HCT116 (cell line): ENCODE measurements around the gene TNIK.

Experiments
- ATF3 ChIP-seq: IDR thresholded peaks from 2 replicates; pipeline ENCODE4 v1.6.1; 2012
- CEBPB ChIP-seq: IDR thresholded peaks from 2 replicates; pipeline ENCODE4 v1.6.1; 2012; ENCODE audit warnings: low read depth
- EGR1 ChIP-seq: IDR thresholded peaks from 2 replicates; pipeline ENCODE4 v1.6.1; 2012; ENCODE audit warnings: low read depth
- EZH2 ChIP-seq: fragments of 200-600 bp; sonication (generic); IDR thresholded peaks from 2 replicates; pipeline ENCODE4 v1.6.1; 2017; ENCODE audit warnings: antibody characterized with exemption, mixed run types
- FOSL1 ChIP-seq: IDR thresholded peaks from 2 replicates; pipeline ENCODE4 v1.6.1; 2012; ENCODE audit warnings: low read depth
- MAX ChIP-seq: IDR thresholded peaks from 2 replicates; pipeline ENCODE4 v1.6.1; 2012
- POLR2A ChIP-seq: IDR thresholded peaks from 2 replicates; pipeline ENCODE4 v1.7.0; 2011; ENCODE audit warnings: borderline replicate concordance; ENCODE audit not compliant: insufficient read depth, insufficient read length; ENCODE audit errors: extremely low read depth
- POLR2AphosphoS5 ChIP-seq: IDR thresholded peaks from 2 replicates; pipeline ENCODE4 v1.6.1; 2011; ENCODE audit warnings: mild to moderate bottlenecking, low read depth, low read length, moderate library complexity
- RAD21 ChIP-seq: IDR thresholded peaks from 2 replicates; pipeline ENCODE4 v1.6.1; 2012; ENCODE audit warnings: low read depth, mild to moderate bottlenecking
- SIN3A ChIP-seq: IDR thresholded peaks from 2 replicates; pipeline ENCODE4 v1.6.1; 2012; ENCODE audit warnings: low read depth
- ZFX ChIP-seq: fragments of 450-650 bp; IDR thresholded peaks from 2 replicates; pipeline ENCODE4 v1.6.1; 2017
- TF ChIP-seq, protein P1 (sequence below), 3 experiments: fragments of 200-600 bp in 1 of 3; sonication (generic) in 1 of 3; IDR thresholded peaks in 2 of 3; conservative IDR thresholded peaks in 1 of 3; 2 replicates each; pipeline ENCODE4 v1.5.1; 2012 to 2017; ENCODE audit warnings: low read depth in 2 of 3, low read length in 2 of 3, antibody characterized with exemption in 1 of 3, borderline replicate concordance in 1 of 3, control low read depth in 1 of 3, mild to moderate bottlenecking in 1 of 3, mixed read lengths in 1 of 3, mixed run types in 1 of 3, moderate library complexity in 1 of 3; ENCODE audit not compliant: insufficient read depth in 1 of 3
- TF ChIP-seq, protein P2 (sequence below): IDR thresholded peaks from 2 replicates; pipeline ENCODE4 v1.6.1; 2012; ENCODE audit warnings: low read depth

- TF ChIP-seq RAD21 (no peak), ZFX (no peak), POLR2A (no peak), POLR2AphosphoS5 (no peak), EZH2 (no peak), EGR1 (no peak), SIN3A (no peak), CEBPB (no peak), ATF3 (no peak), FOSL1 (no peak), MAX (no peak)
- TF ChIP-seq, protein P1, sequence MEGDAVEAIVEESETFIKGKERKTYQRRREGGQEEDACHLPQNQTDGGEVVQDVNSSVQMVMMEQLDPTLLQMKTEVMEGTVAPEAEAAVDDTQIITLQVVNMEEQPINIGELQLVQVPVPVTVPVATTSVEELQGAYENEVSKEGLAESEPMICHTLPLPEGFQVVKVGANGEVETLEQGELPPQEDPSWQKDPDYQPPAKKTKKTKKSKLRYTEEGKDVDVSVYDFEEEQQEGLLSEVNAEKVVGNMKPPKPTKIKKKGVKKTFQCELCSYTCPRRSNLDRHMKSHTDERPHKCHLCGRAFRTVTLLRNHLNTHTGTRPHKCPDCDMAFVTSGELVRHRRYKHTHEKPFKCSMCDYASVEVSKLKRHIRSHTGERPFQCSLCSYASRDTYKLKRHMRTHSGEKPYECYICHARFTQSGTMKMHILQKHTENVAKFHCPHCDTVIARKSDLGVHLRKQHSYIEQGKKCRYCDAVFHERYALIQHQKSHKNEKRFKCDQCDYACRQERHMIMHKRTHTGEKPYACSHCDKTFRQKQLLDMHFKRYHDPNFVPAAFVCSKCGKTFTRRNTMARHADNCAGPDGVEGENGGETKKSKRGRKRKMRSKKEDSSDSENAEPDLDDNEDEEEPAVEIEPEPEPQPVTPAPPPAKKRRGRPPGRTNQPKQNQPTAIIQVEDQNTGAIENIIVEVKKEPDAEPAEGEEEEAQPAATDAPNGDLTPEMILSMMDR (IDR thresholded peaks at IDR 0.05 in 2 of 3, conservative IDR thresholded peaks at IDR 0.05 in 1 of 3; ENCODE audit: borderline replicate concordance in 1 of 3, insufficient read depth in 1 of 3, low read depth in 2 of 3, low read length in 2 of 3), result no peak
- TF ChIP-seq, protein P2, sequence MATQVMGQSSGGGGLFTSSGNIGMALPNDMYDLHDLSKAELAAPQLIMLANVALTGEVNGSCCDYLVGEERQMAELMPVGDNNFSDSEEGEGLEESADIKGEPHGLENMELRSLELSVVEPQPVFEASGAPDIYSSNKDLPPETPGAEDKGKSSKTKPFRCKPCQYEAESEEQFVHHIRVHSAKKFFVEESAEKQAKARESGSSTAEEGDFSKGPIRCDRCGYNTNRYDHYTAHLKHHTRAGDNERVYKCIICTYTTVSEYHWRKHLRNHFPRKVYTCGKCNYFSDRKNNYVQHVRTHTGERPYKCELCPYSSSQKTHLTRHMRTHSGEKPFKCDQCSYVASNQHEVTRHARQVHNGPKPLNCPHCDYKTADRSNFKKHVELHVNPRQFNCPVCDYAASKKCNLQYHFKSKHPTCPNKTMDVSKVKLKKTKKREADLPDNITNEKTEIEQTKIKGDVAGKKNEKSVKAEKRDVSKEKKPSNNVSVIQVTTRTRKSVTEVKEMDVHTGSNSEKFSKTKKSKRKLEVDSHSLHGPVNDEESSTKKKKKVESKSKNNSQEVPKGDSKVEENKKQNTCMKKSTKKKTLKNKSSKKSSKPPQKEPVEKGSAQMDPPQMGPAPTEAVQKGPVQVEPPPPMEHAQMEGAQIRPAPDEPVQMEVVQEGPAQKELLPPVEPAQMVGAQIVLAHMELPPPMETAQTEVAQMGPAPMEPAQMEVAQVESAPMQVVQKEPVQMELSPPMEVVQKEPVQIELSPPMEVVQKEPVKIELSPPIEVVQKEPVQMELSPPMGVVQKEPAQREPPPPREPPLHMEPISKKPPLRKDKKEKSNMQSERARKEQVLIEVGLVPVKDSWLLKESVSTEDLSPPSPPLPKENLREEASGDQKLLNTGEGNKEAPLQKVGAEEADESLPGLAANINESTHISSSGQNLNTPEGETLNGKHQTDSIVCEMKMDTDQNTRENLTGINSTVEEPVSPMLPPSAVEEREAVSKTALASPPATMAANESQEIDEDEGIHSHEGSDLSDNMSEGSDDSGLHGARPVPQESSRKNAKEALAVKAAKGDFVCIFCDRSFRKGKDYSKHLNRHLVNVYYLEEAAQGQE, result no peak
Measured at GRCh38 chr3:171452328-171452727, 7.9 kb downstream of the TNIK start.
